IMR-90 (cell line): ENCODE results near the gene PODXL. TPM values are rescaled to one million over a fixed set of nuclear protein-coding genes. Genes with fewer than 3 reads are reported as not detected.

Experiments used
- ATAC-seq: fragments of 200-7000 bp; cut with Tn5 transposase; 2 replicates; pipeline ENCODE4 v1.9.1; 2020; ENCODE audit warnings: low read depth, mild to moderate bottlenecking, moderate library complexity
- BruUV-seq: library from RNA; stranded (reverse); fragments of 400-500 nt; replicated peaks from 2 replicates; lab custom pipeline; 2021; lab: Mats Ljungman, UMichigan
- CTCF ChIA-PET: fragments of 300-600 bp; formaldehyde crosslinking; extraction: SDS; loops from one replicate; lab custom pipeline; 2021; ENCODE audit warnings: antibody characterized with exemption; lab: Yijun Ruan, JAX
- POLR2A ChIA-PET: fragments of 300-600 bp; sonication (Branson Sonifier 250); formaldehyde crosslinking; loops from one replicate; lab custom pipeline; 2022; ENCODE audit warnings: antibody characterized with exemption; ENCODE audit not compliant: unreplicated experiment; lab: Charles Lee
- DNase-seq: peaks from one replicate; pipeline ENCODE4 v3.0.0; 2013
- H2AFZ ChIP-seq: replicated peaks from 2 replicates; pipeline ENCODE3; 2013; ENCODE audit warnings: low read length, mild to moderate bottlenecking; ENCODE audit not compliant: poor library complexity
- H2AK5ac ChIP-seq: 2 replicates; pipeline ENCODE4 v1.6.1; 2013; ENCODE audit warnings: low read depth, low read length, inconsistent platforms
- H2AK9ac ChIP-seq: replicated peaks from 2 replicates; pipeline ENCODE3; 2013; ENCODE audit warnings: mild to moderate bottlenecking, low read depth, low read length, moderate library complexity; ENCODE audit not compliant: poor library complexity
- H2BK120ac ChIP-seq: 2 replicates; pipeline ENCODE4 v1.6.1; 2013; ENCODE audit warnings: low read depth, low read length, inconsistent platforms
- H2BK15ac ChIP-seq: 3 replicates; pipeline ENCODE4 v1.6.1; 2013; ENCODE audit warnings: low read depth, low read length, inconsistent platforms
- H2BK20ac ChIP-seq: 2 replicates; pipeline ENCODE4 v1.6.1; 2013; ENCODE audit warnings: low read depth, mild to moderate bottlenecking, inconsistent platforms, low read length, moderate library complexity
- H2BK5ac ChIP-seq: 2 replicates; pipeline ENCODE4 v1.6.1; 2013; ENCODE audit warnings: mild to moderate bottlenecking, low read depth, low read length, inconsistent platforms; ENCODE audit not compliant: poor library complexity, severe bottlenecking
- H3K14ac ChIP-seq: replicated peaks from 2 replicates; pipeline ENCODE4 v1.6.1; 2013; ENCODE audit warnings: low read depth, low read length, inconsistent platforms
- H3K18ac ChIP-seq: 2 replicates; pipeline ENCODE4 v1.6.1; 2013; ENCODE audit warnings: low read depth, low read length, control low read depth
- H3K23ac ChIP-seq: 2 replicates; pipeline ENCODE4 v1.6.1; 2013; ENCODE audit warnings: low read depth, low read length, inconsistent platforms
- H3K27ac ChIP-seq: 2 replicates; pipeline ENCODE4 v1.5.1; 2013; ENCODE audit warnings: mild to moderate bottlenecking, control low read depth, low read length; ENCODE audit not compliant: insufficient read depth
- H3K27me3 ChIP-seq: 2 replicates; pipeline ENCODE4 v1.6.1; 2013; ENCODE audit warnings: low read length; ENCODE audit not compliant: control insufficient read depth, insufficient read depth
- H3K36me3 ChIP-seq: 2 replicates; pipeline ENCODE4 v1.6.1; 2013; ENCODE audit warnings: low read length, mixed read lengths; ENCODE audit not compliant: control insufficient read depth, insufficient read depth
- H3K4ac ChIP-seq: 2 replicates; pipeline ENCODE4 v1.6.1; 2013; ENCODE audit warnings: low read depth, low read length, inconsistent platforms
- H3K4me1 ChIP-seq: 2 replicates; pipeline ENCODE4 v1.6.1; 2013; ENCODE audit warnings: low read length, mixed read lengths; ENCODE audit not compliant: control insufficient read depth, insufficient read depth
- H3K4me2 ChIP-seq: 2 replicates; pipeline ENCODE4 v1.6.1; 2013; ENCODE audit warnings: low read depth, mild to moderate bottlenecking, control low read depth, low read length, moderate library complexity
- H3K4me3 ChIP-seq: 2 replicates; pipeline ENCODE4 v1.5.1; 2013; ENCODE audit warnings: low read depth, mild to moderate bottlenecking, control low read depth, low read length, moderate library complexity; ENCODE audit not compliant: insufficient read depth
- H3K56ac ChIP-seq: 2 replicates; pipeline ENCODE4 v1.6.1; 2013; ENCODE audit warnings: low read length, inconsistent platforms; ENCODE audit not compliant: insufficient read depth; ENCODE audit errors: extremely low read depth
- H3K79me1 ChIP-seq, 2 experiments: 2 replicates each; pipeline ENCODE4 v1.6.1; 2013; ENCODE audit warnings: low read length in 2 of 2, inconsistent platforms in 1 of 2, low read depth in 1 of 2
- H3K9ac ChIP-seq: 2 replicates; pipeline ENCODE4 v1.6.1; 2013; ENCODE audit warnings: low read depth, low read length, control low read depth
- H3K9me1 ChIP-seq: 2 replicates; pipeline ENCODE4 v1.6.1; 2013; ENCODE audit warnings: low read length, inconsistent platforms; ENCODE audit not compliant: insufficient read depth
- H3K9me3 ChIP-seq: 2 replicates; pipeline ENCODE4 v1.6.1; 2013; ENCODE audit warnings: low read length; ENCODE audit not compliant: control insufficient read depth, insufficient read depth
- H4K20me1 ChIP-seq: 2 replicates; pipeline ENCODE4 v1.6.1; 2013; ENCODE audit warnings: low read length, inconsistent platforms; ENCODE audit not compliant: insufficient read depth
- H4K5ac ChIP-seq: 2 replicates; pipeline ENCODE4 v1.6.1; 2013; ENCODE audit warnings: mild to moderate bottlenecking, low read depth, low read length, control low read depth
- H4K8ac ChIP-seq, 2 experiments: 2 replicates each; pipeline ENCODE4 v1.6.1; 2013; ENCODE audit warnings: low read depth in 2 of 2, low read length in 2 of 2, control low read depth in 1 of 2, inconsistent platforms in 1 of 2
- H4K91ac ChIP-seq: 2 replicates; pipeline ENCODE4 v1.6.1; 2013; ENCODE audit warnings: low read depth, low read length, inconsistent platforms; ENCODE audit not compliant: insufficient read depth
- MAFK ChIP-seq: IDR thresholded peaks from 2 replicates; pipeline ENCODE4 v1.6.1; 2012; ENCODE audit warnings: low read depth, low read length, improper control_type of control experiment
- MXI1 ChIP-seq: IDR thresholded peaks from 2 replicates; pipeline ENCODE4 v1.6.1; 2012; ENCODE audit warnings: low read depth, mild to moderate bottlenecking, low read length, moderate library complexity, borderline replicate concordance
- POLR2A ChIP-seq: IDR thresholded peaks from 2 replicates; pipeline ENCODE4 v1.6.1; 2012; ENCODE audit warnings: mild to moderate bottlenecking, low read depth, low read length
- WGBS, 2 experiments: methylation state at CpG; one replicate each; pipeline versions ENCODE4 v1.1.5 to v1.1.7; 2013; ENCODE audit warnings: missing lambda C conversion rate in 2 of 2; ENCODE audit not compliant: insufficient read length in 1 of 2; ENCODE audit errors: extremely low coverage in 2 of 2; 5-methylcytosine and 5-hydroxymethylcytosine counted together
- dilution Hi-C: fragments of 300-500 bp; cut with HindIII; formaldehyde crosslinking; loops from one replicate; pipeline ENCODE4 v1.14.3; 2018; ENCODE audit warnings: low sequenced_read_pairs; ENCODE audit not compliant: unreplicated experiment
- in situ Hi-C: fragments of 300-500 bp; cut with MboI; formaldehyde crosslinking; loops from 3 replicates; pipeline ENCODE4 v1.14.3; 2019; ENCODE audit warnings: low sequenced_read_pairs, inconsistent platforms, mixed read lengths
- intact Hi-C: fragments of 100-400 bp; cut with micrococcal nuclease; formaldehyde crosslinking; loops from 2 replicates; pipeline ENCODE4 v1.10.0; 2022
- polyA plus RNA-seq, 3 experiments: library from polyadenylated mRNA; depleted of rRNA; stranded (reverse); fragments of >200 nt; gene quantifications; 2 replicates each; pipeline ENCODE4 v1.2.3, GENCODE V29; 2012; ENCODE audit warnings: low replicate concordance in 1 of 3
- total RNA-seq: library from RNA; depleted of rRNA; stranded (reverse); fragments of >200 nt; gene quantifications from 2 replicates; pipeline ENCODE4 v1.2.3, GENCODE V29; 2012
- TF ChIP-seq, protein P1 (sequence below): fragments of 150-350 bp; IDR thresholded peaks from 2 replicates; pipeline ENCODE4 v1.6.1; 2016; ENCODE audit warnings: low read depth, mild to moderate bottlenecking, low read length, moderate library complexity, borderline replicate concordance

The PODXL gene
- total and polyA plus RNA-seq, 2 of the 4 experiments (the other 2 are of a cell fraction), result 1.3 to 3.8 TPM

DNA sequence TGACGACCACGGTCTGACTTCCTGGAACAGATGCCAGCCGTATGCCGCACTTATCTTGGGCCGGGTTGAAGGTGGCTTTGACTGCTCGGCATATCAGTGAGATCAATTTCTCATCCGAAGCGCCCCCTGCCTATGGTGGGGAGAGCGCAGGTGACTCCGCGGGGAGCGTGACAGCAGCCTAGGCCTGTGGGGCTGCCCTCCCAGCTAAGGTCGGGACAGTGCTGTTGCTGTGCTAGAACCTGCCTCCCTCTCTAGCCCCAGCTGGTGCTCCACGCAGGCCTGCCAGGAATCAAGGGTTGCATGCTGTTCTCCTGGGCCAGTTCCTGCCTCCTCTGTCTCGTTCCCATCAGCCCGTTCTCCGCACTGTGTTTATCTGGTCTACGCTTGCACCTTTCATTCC is 49.8 kb downstream of the PODXL start:
- TF ChIP-seq POLR2A, result no peak
- TF ChIP-seq, protein P1, sequence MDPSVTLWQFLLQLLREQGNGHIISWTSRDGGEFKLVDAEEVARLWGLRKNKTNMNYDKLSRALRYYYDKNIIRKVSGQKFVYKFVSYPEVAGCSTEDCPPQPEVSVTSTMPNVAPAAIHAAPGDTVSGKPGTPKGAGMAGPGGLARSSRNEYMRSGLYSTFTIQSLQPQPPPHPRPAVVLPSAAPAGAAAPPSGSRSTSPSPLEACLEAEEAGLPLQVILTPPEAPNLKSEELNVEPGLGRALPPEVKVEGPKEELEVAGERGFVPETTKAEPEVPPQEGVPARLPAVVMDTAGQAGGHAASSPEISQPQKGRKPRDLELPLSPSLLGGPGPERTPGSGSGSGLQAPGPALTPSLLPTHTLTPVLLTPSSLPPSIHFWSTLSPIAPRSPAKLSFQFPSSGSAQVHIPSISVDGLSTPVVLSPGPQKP, result no peak
- TF ChIP-seq MAFK, result no peak
- TF ChIP-seq MXI1, result no peak
- no peak overlapping the region for H2AK5ac ChIP-seq
- H3K4me2 ChIP-seq, result no peak overlapping the region
- H2BK120ac ChIP-seq, result no peak overlapping the region
- no peak overlapping the region for H2BK20ac ChIP-seq
- peaks cover 17% of the 10 kb centered on the region for H3K4me1 ChIP-seq
- ChIA-PET CTCF (interaction anchor here (0.6 to 0.9 kb wide), 3 partner anchors 13 to 437 kb away, joined by 3 to 5 read pairs (median 3); no protein-coding TSS in a partner anchor), POLR2A (no interaction called here)
- no peak overlapping the region for H2AFZ ChIP-seq
- no peak overlapping the region for H4K5ac ChIP-seq
- H3K79me1 ChIP-seq, result peaks cover 0 to 5% of the 10 kb centered on the region in 2 experiments; a peak in 1 of 4 replicates
- no peak overlapping the region for H3K9ac ChIP-seq
- no peak overlapping the region for H3K18ac ChIP-seq
- no peak overlapping the region for H4K91ac ChIP-seq
- no peak overlapping the region for H3K27ac ChIP-seq
- in situ Hi-C loops (no loop called here), intact Hi-C loops (loop anchor here (2.0 kb wide), 1 partner anchor 400 kb away; no protein-coding TSS in a partner anchor), dilution Hi-C loops (no loop called here)
- H4K20me1 ChIP-seq, result peaks cover 9% of the 10 kb centered on the region
- no peak for ATAC-seq
- no peak overlapping the region for H3K4me3 ChIP-seq
- no peaks in the 10 kb centered on the region for H3K9me3 ChIP-seq
- H3K9me1 ChIP-seq, result peaks cover 21% of the 10 kb centered on the region
- 77% methylated on average over 11 of the region's 18 CpGs; no CpG with 5 or more reads in 1 of the 2 experiments for WGBS, 2 experiments
- H3K4ac ChIP-seq, result no peak overlapping the region
- DNase-seq, result no peak
- no peak overlapping the region for H3K23ac ChIP-seq
- no peak overlapping the region for H2BK15ac ChIP-seq
- H4K8ac ChIP-seq, result no peak overlapping the region
- no peak overlapping the region for H3K56ac ChIP-seq
- no TSS peak for BruUV-seq
- no peaks in the 10 kb centered on the region for H3K36me3 ChIP-seq
- H3K14ac ChIP-seq, result no peak overlapping the region
- H2BK5ac ChIP-seq, result no peak overlapping the region
- no peak overlapping the region for H2AK9ac ChIP-seq
- H3K27me3 ChIP-seq, result no peaks in the 10 kb centered on the region; the same call in 1 of the 2 replicates
